ENCODE results near the gene TUBA4A. TPM values are rescaled to one million over a fixed set of nuclear protein-coding genes. Genes with fewer than 3 reads are reported as not detected.

Gene TUBA4A
- total and polyA plus RNA-seq, 2 of the 8 experiments (the other 6 are each of a cell fraction or from before 2014, with no cell fraction given) = 67.3 to 172 TPM

- ChIA-PET POLR2A (ENCODE audit: partially characterized antibody) (interaction anchor here (1.0 to 2.6 kb wide), 4 partner anchors 8 to 66 kb away, joined by 3 to 6 read pairs (median 3); partner anchors contain the start of genes ABCB6, GLB1L, PTPRN and STK16), CTCF (ENCODE audit: partially characterized antibody) (interaction anchor here (0.5 to 12.1 kb wide), 11 partner anchors 7 to 256 kb away, joined by 3 to 220 read pairs (median 4); partner anchors contain the start of genes CNPPD1, GLB1L and STK16)
- Histone ChIP-seq H2BK12ac (ENCODE audit: low read depth, low read length) (no peak overlapping the region), H3K14ac (ENCODE audit: insufficient read length) (no peak overlapping the region), H3K4me1 (replicated peaks in 1 of 4; ENCODE audit: control insufficient read depth in 3 of 4, insufficient read depth in 4 of 4, low read length in 3 of 4) (peaks cover 0 to 15% (median 9%) of the 10 kb centered on the region in 4 experiments; a peak in 6 of 7 replicates), H3K36me3 (ENCODE audit: control insufficient read depth in 2 of 4, insufficient read depth in 4 of 4, low read length in 3 of 4) (peaks cover 0 to 4% (median under 1%) of the 10 kb centered on the region in 4 experiments; a peak in 3 of 8 replicates), H3K4ac (replicated peaks; ENCODE audit: insufficient read length, low read depth, low read length) (no peak overlapping the region), H3K27ac (ENCODE audit: low read depth, low read length) (no peak overlapping the region), H3K27me3 (replicated peaks in 1 of 4; ENCODE audit: control insufficient read depth in 3 of 4, extremely low read depth in 1 of 4, insufficient read depth in 3 of 4, low read length in 3 of 4) (no peaks in the 10 kb centered on the region), H3K23me2 (ENCODE audit: low read depth, low read length) (peaks cover 3% of the 10 kb centered on the region; the same call in 1 of the 2 replicates), H2BK20ac (ENCODE audit: low read length) (no peak overlapping the region), H3K79me2 (ENCODE audit: control insufficient read depth in 1 of 2, insufficient read depth in 2 of 2, low read length in 2 of 2) (no peaks in the 10 kb centered on the region), H4K5ac (ENCODE audit: insufficient read length, low read depth, low read length) (no peak overlapping the region), H3K23ac (ENCODE audit: insufficient read length) (no peak overlapping the region), H2AK5ac (ENCODE audit: low read depth, low read length) (no peak overlapping the region), H3K4me3 (ENCODE audit: extremely low read depth in 1 of 4, insufficient read depth in 2 of 4, low read depth in 3 of 4, low read length in 4 of 4) (no peak overlapping the region), H2BK5ac (ENCODE audit: low read depth, low read length) (no peak overlapping the region), H2BK120ac (replicated peaks; ENCODE audit: low read depth, low read length) (no peak overlapping the region), H3K9ac (replicated peaks in 1 of 4; ENCODE audit: extremely low read depth in 1 of 4, low read depth in 3 of 4, low read length in 3 of 4) (no peak overlapping the region; a peak in 1 of 7 replicates), H4K91ac (replicated peaks; ENCODE audit: insufficient read length, low read length) (no peak overlapping the region), H2BK15ac (ENCODE audit: low read length) (no peak overlapping the region), H4K20me1 (replicated peaks in 1 of 2; ENCODE audit: control insufficient read depth in 1 of 2, insufficient read depth in 2 of 2, low read length in 2 of 2) (peaks cover 0 to 2% of the 10 kb centered on the region in 2 experiments), H4K8ac (ENCODE audit: extremely low read depth, insufficient read depth, low read length) (no peak overlapping the region), H3K56ac (replicated peaks; ENCODE audit: insufficient read length, low read depth, low read length) (no peak overlapping the region), H3K9me3 (ENCODE audit: insufficient read depth in 2 of 2, low read depth in 1 of 2, low read length in 1 of 2) (no peaks in the 10 kb centered on the region), H3K18ac (ENCODE audit: extremely low read depth, low read length) (no peak overlapping the region), H3K4me2 (ENCODE audit: insufficient read depth in 1 of 2, low read depth in 2 of 2, low read length in 2 of 2) (no peak overlapping the region), H2AFZ (ENCODE audit: low read length) (no peak overlapping the region), H3K79me1 (ENCODE audit: low read depth, low read length) (no peaks in the 10 kb centered on the region; the same call in 1 of the 2 replicates)
- WGBS, 2 experiments (ENCODE audit: extremely low coverage in 1 of 2, insufficient coverage in 1 of 2, insufficient read length in 1 of 2, insufficient replicate concordance in 2 of 2, low coverage in 1 of 2, low lambda C conversion rate in 2 of 2, missing lambda C conversion rate in 1 of 2) = 90% methylated on average over 16 of the region's 16 CpGs; no CpG with 5 or more reads in 1 of the 2 experiments
- TF ChIP-seq KDM1A (IDR thresholded peaks at IDR 0.05; ENCODE audit: borderline replicate concordance, low read length) = no peak
- TF ChIP-seq CBX8 (IDR thresholded peaks at IDR 0.05; ENCODE audit: borderline replicate concordance, low read depth, low read length) = no peak
- no peak for TF ChIP-seq RNF2 (IDR thresholded peaks at IDR 0.05; ENCODE audit: borderline replicate concordance, low read depth, low read length, missing control alignments, poor library complexity, severe bottlenecking)
- no peak for TF ChIP-seq TEAD4 (IDR thresholded peaks at IDR 0.05; ENCODE audit: low read depth, low read length)
- TF ChIP-seq RXRA (IDR thresholded peaks at IDR 0.05; ENCODE audit: insufficient read depth, low read depth, low read length) = no peak
- no peak for TF ChIP-seq BCL11A (IDR thresholded peaks at IDR 0.05; ENCODE audit: low read depth in 2 of 2, low read length in 2 of 2)
- no peak for TF ChIP-seq E2F6 (IDR thresholded peaks at IDR 0.05)
- TF ChIP-seq SRF (IDR thresholded peaks at IDR 0.05; ENCODE audit: low read depth, low read length) = no peak
- no peak for TF ChIP-seq YY1 (IDR thresholded peaks at IDR 0.05; ENCODE audit: low read depth, low read length)
- no peak for TF ChIP-seq MAFK (IDR thresholded peaks at IDR 0.05; ENCODE audit: low read depth, low read length)
- FAIRE-seq (no peak), DNase-seq (ENCODE audit: low read depth in 1 of 2, low spot score in 2 of 2) (no peak)
Measured at GRCh38 chr2:219284501-219285372, 31.0 kb upstream of the TUBA4A start.

Data from H1 (cell line).